GM23248 (cell line): Measurements from ENCODE around the gene ZNF385B. TPM values are rescaled to one million over a fixed set of nuclear protein-coding genes. Genes with fewer than 3 reads are reported as not detected.

Experiments used
- DNase-seq: peaks from one replicate; pipeline ENCODE4 v3.0.0-alpha.2; 2015
- H2AFZ ChIP-seq: fragments of 200-600 bp; sonication (generic); 2 replicates; pipeline ENCODE4 v1.6.1; 2016; ENCODE audit warnings: antibody characterized with exemption
- H3F3A ChIP-seq: fragments of 200-600 bp; sonication (generic); 2 replicates; pipeline ENCODE4 v1.6.1; 2016; ENCODE audit warnings: mild to moderate bottlenecking, antibody characterized with exemption, mixed run types; ENCODE audit not compliant: insufficient read depth
- H3K27ac ChIP-seq: fragments of 200-600 bp; sonication (generic); 2 replicates; pipeline ENCODE4 v1.5.1; 2016; ENCODE audit warnings: mild to moderate bottlenecking
- H3K27me3 ChIP-seq: fragments of 200-600 bp; sonication (generic); replicated peaks from 2 replicates; pipeline ENCODE4 v1.6.1; 2016; ENCODE audit warnings: mild to moderate bottlenecking; ENCODE audit not compliant: insufficient read depth
- H3K36me3 ChIP-seq: fragments of 200-600 bp; sonication (generic); 2 replicates; pipeline ENCODE4 v1.6.1; 2016; ENCODE audit warnings: low read depth, mild to moderate bottlenecking
- H3K4me1 ChIP-seq: fragments of 200-600 bp; sonication (generic); 2 replicates; pipeline ENCODE4 v1.6.1; 2016; ENCODE audit warnings: mild to moderate bottlenecking; ENCODE audit not compliant: insufficient read depth
- H3K4me2 ChIP-seq: fragments of 200-600 bp; sonication (generic); one replicate; pipeline ENCODE4 v1.6.1; 2016; ENCODE audit warnings: mild to moderate bottlenecking; ENCODE audit not compliant: unreplicated experiment
- H3K4me3 ChIP-seq: fragments of 200-600 bp; sonication (generic); 2 replicates; pipeline ENCODE4 v1.5.1; 2016; ENCODE audit warnings: mild to moderate bottlenecking
- H3K79me2 ChIP-seq: fragments of 200-600 bp; sonication (generic); 2 replicates; pipeline ENCODE4 v1.6.1; 2016; ENCODE audit warnings: mild to moderate bottlenecking; ENCODE audit not compliant: insufficient read depth
- H3K9ac ChIP-seq: fragments of 200-600 bp; sonication (generic); 2 replicates; pipeline ENCODE4 v1.6.1; 2016; ENCODE audit warnings: mild to moderate bottlenecking
- H3K9me2 ChIP-seq: fragments of 200-600 bp; sonication (generic); 2 replicates; pipeline ENCODE4 v1.6.1; 2016; ENCODE audit warnings: mixed run types, mild to moderate bottlenecking, moderate library complexity; ENCODE audit not compliant: insufficient read depth
- H3K9me3 ChIP-seq: fragments of 200-600 bp; sonication (generic); one replicate; pipeline ENCODE4 v1.6.1; 2017; ENCODE audit warnings: low read depth
- H4K20me1 ChIP-seq: fragments of 200-600 bp; sonication (generic); 2 replicates; pipeline ENCODE4 v1.6.0; 2016; ENCODE audit not compliant: insufficient read depth
- EZH2 ChIP-seq: fragments of 200-600 bp; sonication (generic); IDR thresholded peaks from 2 replicates; pipeline ENCODE4 v1.6.1; 2018; ENCODE audit warnings: antibody characterized with exemption, mild to moderate bottlenecking; ENCODE audit not compliant: insufficient read depth, poor library complexity, severe bottlenecking
- EZH2phosphoT487 ChIP-seq: fragments of 200-600 bp; sonication (generic); IDR thresholded peaks from 2 replicates; pipeline ENCODE4 v1.6.1; 2018; ENCODE audit warnings: antibody characterized with exemption, moderate library complexity, mild to moderate bottlenecking, low read depth; ENCODE audit not compliant: insufficient read depth
- WGBS, 2 experiments: methylation state at CpG; one replicate each; pipeline ENCODE4 v1.1.6; 2015 to 2017; ENCODE audit warnings: low lambda C conversion rate in 2 of 2, low coverage in 1 of 2; ENCODE audit errors: missing lambda C conversion rate in 2 of 2; 5-methylcytosine and 5-hydroxymethylcytosine counted together
- in situ Hi-C: fragments of 300-500 bp; cut with MboI; formaldehyde crosslinking; loops from 2 replicates; pipeline ENCODE4 v1.15.0; 2020
- polyA plus RNA-seq: library from polyadenylated mRNA; unstranded; fragments of >200 nt; fragmentation: Nextera tagmentation; extraction: Ambion mirVana; gene quantifications from 2 replicates; pipeline ENCODE4 v1.2.1, GENCODE V29; 2016
- total RNA-seq: library from RNA; depleted of rRNA; stranded (reverse); fragments of >200 nt; shearing (Covaris generic); gene quantifications from 2 replicates; pipeline ENCODE4 v1.2.3, GENCODE V29; 2014

ZNF385B gene
- total and polyA plus RNA-seq, 2 experiments from 2014 or later: 0.30 TPM; not detected in 1

DNA sequence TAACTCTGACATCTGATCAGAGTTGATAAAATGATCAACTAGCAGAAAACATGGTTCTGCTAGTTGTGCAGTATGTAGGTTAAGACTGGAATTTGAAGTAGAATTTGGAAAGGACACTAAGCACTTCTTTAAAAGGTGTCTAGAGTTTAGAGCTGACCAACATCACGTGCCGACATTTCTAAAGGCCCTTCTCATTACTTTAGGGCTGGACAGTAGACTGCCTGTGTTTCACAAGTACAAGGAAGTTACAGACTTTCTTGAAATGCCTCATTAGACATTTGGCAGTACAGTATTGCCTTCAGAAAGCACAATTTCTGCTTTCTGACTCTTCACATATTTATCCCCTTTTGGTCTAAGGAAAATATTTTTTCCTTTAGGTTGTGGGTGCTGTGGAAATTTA lies 255.3 kb downstream of the ZNF385B start:
- Histone ChIP-seq H3K27me3 (no peaks in the 10 kb centered on the region), H3K9me2 (0 out of 2 replicates have a peak, but pooled peaks cover 8% of the 10 kb centered on the region), H3K4me2 (no peak overlapping the region), H3K79me2 (no peaks in the 10 kb centered on the region), H2AFZ (no peak overlapping the region), H4K20me1 (no peaks in the 10 kb centered on the region), H3K4me3 (no peak overlapping the region), H3K27ac (no peak overlapping the region), H3K36me3 (no peaks in the 10 kb centered on the region), H3K9me3 (no peaks in the 10 kb centered on the region), H3K9ac (no peak overlapping the region), H3F3A (no peaks in the 10 kb centered on the region), H3K4me1 (0 out of 2 replicates have a peak, but pooled peaks cover 4% of the 10 kb centered on the region)
- WGBS, 2 experiments: 52 to 62% methylated on average over 2 of the region's 2 CpGs
- DNase-seq: no peak
- TF ChIP-seq EZH2 (no peak), EZH2phosphoT487 (no peak)
- in situ Hi-C loops: no loop called here

DNA sequence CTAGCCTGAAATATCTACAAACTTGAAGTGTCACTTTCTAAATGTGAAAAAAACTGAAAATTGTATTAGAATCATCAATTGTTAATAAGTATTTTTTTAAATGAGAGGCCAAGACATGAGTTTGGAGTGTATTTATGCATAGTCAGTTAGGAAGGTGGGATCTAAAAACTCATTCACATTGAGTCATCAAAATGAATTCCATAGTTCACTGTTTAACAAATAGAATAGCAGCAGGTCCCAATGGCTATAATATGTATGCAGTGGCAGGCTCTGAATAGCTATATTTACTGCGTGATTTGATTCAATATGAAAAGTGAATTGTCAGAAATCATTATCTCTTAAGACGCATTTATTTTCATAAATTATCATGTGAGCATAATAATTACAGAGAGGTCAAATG lies 256.1 kb downstream of the ZNF385B start:
- H3K79me2 ChIP-seq: no peaks in the 10 kb centered on the region
- H4K20me1 ChIP-seq: no peaks in the 10 kb centered on the region
- in situ Hi-C loops: no loop called here
- WGBS, 2 experiments: 84 to 85% methylated on average over 2 of the region's 2 CpGs
- 0 out of 2 replicates have a peak, but pooled peaks cover 5% of the 10 kb centered on the region for H3K9me2 ChIP-seq
- peak; percentile 12 for DNase-seq
- no peak for TF ChIP-seq EZH2phosphoT487
- no peak for TF ChIP-seq EZH2
- H3F3A ChIP-seq: no peaks in the 10 kb centered on the region
- H3K36me3 ChIP-seq: no peaks in the 10 kb centered on the region
- no peaks in the 10 kb centered on the region for H3K9me3 ChIP-seq
- no peak overlapping the region for H3K4me3 ChIP-seq
- H3K27me3 ChIP-seq: no peaks in the 10 kb centered on the region
- H2AFZ ChIP-seq: no peak overlapping the region
- no peak overlapping the region for H3K4me2 ChIP-seq
- H3K27ac ChIP-seq: no peak overlapping the region
- H3K4me1 ChIP-seq: 0 out of 2 replicates have a peak, but pooled peaks cover 4% of the 10 kb centered on the region
- no peak overlapping the region for H3K9ac ChIP-seq

DNA sequence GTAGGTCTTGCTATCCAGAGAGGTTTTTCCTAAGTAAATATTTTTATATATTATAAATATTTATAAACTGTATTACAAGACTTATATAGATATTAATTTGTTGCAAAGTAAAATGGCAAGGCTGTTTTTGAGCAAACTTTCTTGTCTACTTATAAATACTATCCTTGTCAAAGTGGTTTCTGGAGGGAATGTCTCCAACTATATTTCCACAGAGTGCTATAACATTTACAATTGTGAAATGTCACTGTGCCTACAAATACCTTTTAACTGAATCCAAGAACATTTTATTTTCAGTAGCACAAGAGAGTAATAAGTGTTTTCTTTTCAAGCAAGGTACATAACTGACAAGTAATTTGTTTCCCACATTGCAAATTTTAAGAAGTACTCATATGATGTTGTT lies 256.8 kb downstream of the ZNF385B start:
- H3K4me3 ChIP-seq: no peak overlapping the region
- no peak for DNase-seq
- H3F3A ChIP-seq: no peaks in the 10 kb centered on the region
- H3K9me2 ChIP-seq: no peaks in the 10 kb centered on the region
- TF ChIP-seq EZH2phosphoT487 (no peak), EZH2 (no peak)
- no peaks in the 10 kb centered on the region for H4K20me1 ChIP-seq
- no peak overlapping the region for H3K4me2 ChIP-seq
- H3K9me3 ChIP-seq: no peaks in the 10 kb centered on the region
- no peak overlapping the region for H3K9ac ChIP-seq
- no peaks in the 10 kb centered on the region for H3K36me3 ChIP-seq
- H3K4me1 ChIP-seq: 0 out of 2 replicates have a peak, but pooled peaks cover 4% of the 10 kb centered on the region
- in situ Hi-C loops: no loop called here
- H2AFZ ChIP-seq: no peak overlapping the region
- H3K27ac ChIP-seq: no peak overlapping the region
- no peaks in the 10 kb centered on the region for H3K79me2 ChIP-seq
- no peaks in the 10 kb centered on the region for H3K27me3 ChIP-seq

DNA sequence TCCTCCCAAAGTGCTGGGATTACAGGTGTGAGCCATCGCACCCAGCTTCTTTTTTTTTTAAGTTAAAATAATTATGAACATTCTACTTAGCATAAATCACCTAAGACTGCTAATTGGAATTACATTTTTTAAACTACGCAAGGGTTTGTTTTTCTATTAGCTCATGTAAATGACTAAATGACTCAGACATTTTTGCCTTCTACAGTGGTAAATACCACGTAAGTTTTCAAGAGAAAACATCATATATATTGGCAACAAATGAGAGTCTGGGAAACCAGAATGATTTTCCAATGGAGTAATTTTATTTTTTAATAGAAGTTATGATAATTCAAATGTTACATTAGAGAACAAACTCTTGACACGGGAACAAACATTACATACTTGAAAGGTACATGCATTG lies 259.0 kb downstream of the ZNF385B start:
- Histone ChIP-seq H4K20me1 (no peaks in the 10 kb centered on the region), H3K4me1 (0 out of 2 replicates have a peak, but pooled peaks cover 4% of the 10 kb centered on the region), H2AFZ (no peak overlapping the region), H3F3A (no peaks in the 10 kb centered on the region), H3K9me2 (no peaks in the 10 kb centered on the region), H3K27me3 (no peaks in the 10 kb centered on the region), H3K4me3 (no peak overlapping the region), H3K79me2 (no peaks in the 10 kb centered on the region), H3K4me2 (no peak overlapping the region), H3K9me3 (no peaks in the 10 kb centered on the region), H3K9ac (no peak overlapping the region), H3K27ac (no peak overlapping the region), H3K36me3 (no peaks in the 10 kb centered on the region)
- in situ Hi-C loops: no loop called here
- TF ChIP-seq EZH2phosphoT487 (no peak), EZH2 (no peak)
- no peak for DNase-seq
- WGBS, 2 experiments: 89 to 97% methylated on average over 4 of the region's 4 CpGs

DNA sequence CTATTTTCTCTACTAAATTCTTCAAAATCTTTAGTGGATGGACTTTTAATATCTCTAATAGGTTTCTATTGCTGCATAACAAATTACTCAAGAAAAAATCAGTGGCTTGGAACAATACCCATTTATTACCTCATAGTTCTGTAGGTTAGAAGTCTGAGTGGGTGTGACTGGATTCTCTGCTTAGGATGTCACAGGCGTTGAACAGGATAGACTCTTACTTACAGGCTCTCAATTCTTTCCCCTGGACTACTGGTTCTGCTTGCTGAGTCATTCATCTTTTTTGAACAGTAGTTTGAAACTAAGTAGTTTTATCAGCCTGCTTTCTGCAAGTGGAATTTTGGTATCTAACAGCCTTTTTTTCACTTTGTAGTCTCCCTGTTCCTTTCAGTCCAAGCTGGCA lies 265.4 kb downstream of the ZNF385B start:
- Histone ChIP-seq H2AFZ (peak overlapping the region; percentile 20; the same call in 1 of the 2 replicates), H3K4me2 (peak overlapping the region; percentile 15), H3K4me3 (no peak overlapping the region), H3K79me2 (no peaks in the 10 kb centered on the region), H3F3A (peaks cover 19% of the 10 kb centered on the region), H3K9ac (no peak overlapping the region), H3K36me3 (no peaks in the 10 kb centered on the region), H3K9me2 (no peaks in the 10 kb centered on the region), H4K20me1 (no peaks in the 10 kb centered on the region), H3K9me3 (no peaks in the 10 kb centered on the region), H3K27ac (peak overlapping the region; percentile 54), H3K27me3 (no peaks in the 10 kb centered on the region), H3K4me1 (peaks cover 33% of the 10 kb centered on the region)
- in situ Hi-C loops: no loop called here
- WGBS, 2 experiments: 8 to 18% methylated on average over 1 of the region's 1 CpG
- TF ChIP-seq EZH2 (no peak), EZH2phosphoT487 (0 out of 2 replicates have a peak, but pooled peaks have one; percentile 58)
- peak; percentile 92 for DNase-seq
